Thyroid gland (tissue), 4 donors: ENCODE data around the gene VWA1. TPM values are rescaled to one million over a fixed set of nuclear protein-coding genes. Genes with fewer than 3 reads are reported as not detected.
"Not testable (repeated sequence)": the region's sequence is repeated elsewhere in the genome, so short reads cannot be mapped to it uniquely, and the experiment has no call there.

Source experiments
- DNase-seq, 2 donors: peaks; one replicate each; pipeline ENCODE4 v3.0.0-alpha.2; 2019
- H3K27ac ChIP-seq, 3 donors: fragments of 200-600 bp; sonication (generic); 1 replicate in 2 of 3; 2 replicates in 1 of 3; pipeline ENCODE4 v1.5.1; 2016 to 2019; ENCODE audit warnings: mild to moderate bottlenecking in 1 of 3, moderate library complexity in 1 of 3
- H3K27me3 ChIP-seq: fragments of 200-600 bp; sonication (generic); one replicate; pipeline ENCODE4 v1.5.1; 2019
- H3K36me3 ChIP-seq, 2 donors: fragments of 200-600 bp; sonication (generic); one replicate each; pipeline ENCODE4 v1.5.1; 2016 to 2019
- H3K4me1 ChIP-seq, 2 donors: fragments of 200-600 bp; sonication (generic); one replicate each; pipeline ENCODE4 v1.5.1; 2017 to 2019
- H3K4me3 ChIP-seq, 3 donors: fragments of 200-600 bp; sonication (generic); replicated peaks in 1 of 3; 1 replicate in 2 of 3; 2 replicates in 1 of 3; pipeline ENCODE4 v1.5.1; 2016; ENCODE audit warnings: mild to moderate bottlenecking in 1 of 3
- H3K9me3 ChIP-seq: fragments of 200-600 bp; sonication (generic); one replicate; pipeline ENCODE4 v1.5.1; 2017
- POLR2A ChIP-seq, 2 donors: fragments of 450-650 bp; IDR thresholded peaks; one replicate each; pipeline ENCODE4 v1.6.1; 2017; ENCODE audit warnings: antibody characterized with exemption in 2 of 2, mild to moderate bottlenecking in 2 of 2, moderate library complexity in 1 of 2
- WGBS, 2 donors: methylation state at CpG; one replicate each; pipeline ENCODE4 v1.1.5; 2017; 5-methylcytosine and 5-hydroxymethylcytosine counted together
- intact Hi-C: fragments of 100-400 bp; cut with DNase I; formaldehyde crosslinking; loops from one replicate; pipeline ENCODE4 v1.15.1; 2023
- total RNA-seq, 4 donors: library from RNA; depleted of rRNA; stranded (reverse); fragments of >200 nt; gene quantifications; one replicate each; pipeline ENCODE4 v1.2.3, GENCODE V29; 2016
- TF ChIP-seq, protein P1 (sequence below), 6 experiments: fragments of 200-600 bp in 3 of 6; fragments of 450-650 bp in 3 of 6; sonication (generic) in 3 of 6; IDR thresholded peaks; one replicate each; pipeline ENCODE4 v1.5.1; 2016 to 2019; ENCODE audit warnings: antibody characterized with exemption in 6 of 6, mild to moderate bottlenecking in 2 of 6, inconsistent platforms in 1 of 6, moderate library complexity in 1 of 6

Gene VWA1
- total RNA-seq, 4 donors from 2014 or later, result 11.4 to 52.0 (median 30.3) TPM

GRCh38 chr1:1399872-1400575 lies 35.5 kb upstream of the VWA1 start:
- peaks cover 38 to 42% of the 10 kb centered on the region in 2 donors for H3K36me3 ChIP-seq
- DNase-seq, result peak in 1 of 2 donors; percentile 11
- no peaks in the 10 kb centered on the region for H3K9me3 ChIP-seq
- intact Hi-C loops, result no loop called here
- no peaks in the 10 kb centered on the region for H3K27me3 ChIP-seq
- no peak for TF ChIP-seq POLR2A (IDR thresholded peaks at IDR 0.05)
- TF ChIP-seq, protein P1, sequence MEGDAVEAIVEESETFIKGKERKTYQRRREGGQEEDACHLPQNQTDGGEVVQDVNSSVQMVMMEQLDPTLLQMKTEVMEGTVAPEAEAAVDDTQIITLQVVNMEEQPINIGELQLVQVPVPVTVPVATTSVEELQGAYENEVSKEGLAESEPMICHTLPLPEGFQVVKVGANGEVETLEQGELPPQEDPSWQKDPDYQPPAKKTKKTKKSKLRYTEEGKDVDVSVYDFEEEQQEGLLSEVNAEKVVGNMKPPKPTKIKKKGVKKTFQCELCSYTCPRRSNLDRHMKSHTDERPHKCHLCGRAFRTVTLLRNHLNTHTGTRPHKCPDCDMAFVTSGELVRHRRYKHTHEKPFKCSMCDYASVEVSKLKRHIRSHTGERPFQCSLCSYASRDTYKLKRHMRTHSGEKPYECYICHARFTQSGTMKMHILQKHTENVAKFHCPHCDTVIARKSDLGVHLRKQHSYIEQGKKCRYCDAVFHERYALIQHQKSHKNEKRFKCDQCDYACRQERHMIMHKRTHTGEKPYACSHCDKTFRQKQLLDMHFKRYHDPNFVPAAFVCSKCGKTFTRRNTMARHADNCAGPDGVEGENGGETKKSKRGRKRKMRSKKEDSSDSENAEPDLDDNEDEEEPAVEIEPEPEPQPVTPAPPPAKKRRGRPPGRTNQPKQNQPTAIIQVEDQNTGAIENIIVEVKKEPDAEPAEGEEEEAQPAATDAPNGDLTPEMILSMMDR (IDR thresholded peaks at IDR 0.05), result no peak
- peak overlapping the region; percentile 22 to 84 (median 45) for H3K27ac ChIP-seq
- H3K4me1 ChIP-seq, result peaks cover 16 to 18% of the 10 kb centered on the region in 2 donors
- WGBS, 2 donors, result 8 to 31% methylated on average over 7 to 28 of the region's 34 CpGs
- H3K4me3 ChIP-seq, result peak overlapping the region; percentile 84 to 99 (median 87)

GRCh38 chr1:1400576-1401456 lies 34.7 kb upstream of the VWA1 start:
- H3K27ac ChIP-seq, result no peak overlapping the region
- peaks cover 19 to 23% of the 10 kb centered on the region in 2 donors for H3K4me1 ChIP-seq
- whole genome bisulfite sequencing, 2 donors, result 83 to 89% methylated on average over 15 to 21 of the region's 22 CpGs
- no peaks in the 10 kb centered on the region for H3K9me3 ChIP-seq
- intact Hi-C loops, result no loop called here
- peaks cover 30 to 43% of the 10 kb centered on the region in 2 donors for H3K36me3 ChIP-seq
- no peaks in the 10 kb centered on the region for H3K27me3 ChIP-seq
- H3K4me3 ChIP-seq, result peak overlapping the region in 1 of 3 donors; percentile 87
- TF ChIP-seq POLR2A (IDR thresholded peaks at IDR 0.05), result no peak
- TF ChIP-seq, protein P1 (IDR thresholded peaks at IDR 0.05), result no peak
- DNase-seq, result no peak

DNA sequence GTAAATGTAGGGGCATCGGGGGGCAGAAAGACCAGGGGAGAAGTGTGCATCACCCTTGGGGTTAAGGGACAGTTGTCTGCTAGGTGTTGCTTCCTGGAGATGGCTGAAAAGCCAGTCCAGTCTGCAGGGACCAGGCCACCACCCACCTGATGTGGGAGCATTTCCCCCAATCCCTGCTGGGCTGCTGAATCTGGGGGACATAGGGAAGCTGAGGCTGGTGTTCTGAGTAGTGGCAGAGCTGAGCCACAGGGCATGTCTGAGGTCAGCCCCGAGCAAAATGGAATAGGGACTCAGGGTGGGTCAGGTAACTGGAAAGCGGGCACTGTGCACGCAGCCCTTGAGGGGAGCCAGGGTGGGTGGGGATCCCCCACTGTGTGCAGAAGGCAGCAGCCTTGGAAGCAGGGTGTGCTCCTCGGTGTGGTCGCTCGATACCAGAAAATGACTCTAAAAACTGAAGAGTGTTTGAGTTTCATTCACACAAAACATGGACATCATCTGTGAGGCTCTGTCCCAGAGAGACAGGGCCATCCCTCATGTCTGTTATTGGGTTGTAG lies 34.0 kb upstream of the VWA1 start:
- H3K4me1 ChIP-seq, result peaks cover 26 to 30% of the 10 kb centered on the region in 2 donors
- no peaks in the 10 kb centered on the region for H3K27me3 ChIP-seq
- H3K27ac ChIP-seq, result no peak overlapping the region
- no peak for TF ChIP-seq POLR2A (IDR thresholded peaks at IDR 0.05)
- TF ChIP-seq, protein P1 (IDR thresholded peaks at IDR 0.05), result no peak
- H3K36me3 ChIP-seq, result peaks cover 29 to 44% of the 10 kb centered on the region in 2 donors
- no peak for DNase-seq
- H3K4me3 ChIP-seq, result no peak overlapping the region
- WGBS, 2 donors, result 88 to 91% methylated on average over 7 of the region's 7 CpGs
- intact Hi-C loops, result no loop called here
- H3K9me3 ChIP-seq, result no peaks in the 10 kb centered on the region

GRCh38 chr1:1402072-1402900 lies 33.2 kb upstream of the VWA1 start:
- 81 to 82% methylated on average over 18 to 20 of the region's 20 CpGs for WGBS, 2 donors
- peak in 1 of 2 donors; percentile 26 for DNase-seq
- peaks cover 23 to 40% of the 10 kb centered on the region in 2 donors for H3K36me3 ChIP-seq

GRCh38 chr1:1402901-1403392 lies 32.5 kb upstream of the VWA1 start:
- H3K4me3 ChIP-seq, DNase-seq, H3K27me3 ChIP-seq, intact Hi-C loops, H3K27ac ChIP-seq, H3K9me3 ChIP-seq: not testable (repeated sequence)
- 91 to 95% methylated on average over 9 of the region's 9 CpGs for WGBS, 2 donors
- H3K4me1 ChIP-seq, result peaks cover 26 to 29% of the 10 kb centered on the region in 2 donors
- H3K36me3 ChIP-seq, result peaks cover 16 to 34% of the 10 kb centered on the region in 2 donors

More at GRCh38 chr1:1402072-1402900, 33.2 kb upstream of the VWA1 start:
- Histone ChIP-seq H3K4me3 (no peak overlapping the region), H3K27me3 (no peaks in the 10 kb centered on the region), H3K9me3 (no peaks in the 10 kb centered on the region), H3K4me1 (peaks cover 28 to 30% of the 10 kb centered on the region in 2 donors), H3K27ac (no peak overlapping the region)
- intact Hi-C loops, result no loop called here
- TF ChIP-seq, protein P1 (IDR thresholded peaks at IDR 0.05), result peak in 2 of 6 experiments; percentile 12 to 33
- TF ChIP-seq POLR2A (IDR thresholded peaks at IDR 0.05), result no peak
